Omental fat pad (tissue), 4 donors: Measurements from ENCODE around the gene TWSG1. TPM values are rescaled to one million over a fixed set of nuclear protein-coding genes. Genes with fewer than 3 reads are reported as not detected.
A peak's percentile ranks its signal among the peaks of the same experiment; 100 is the strongest.
"Not testable (repeated sequence)": the region's sequence is repeated elsewhere in the genome, so short reads cannot be mapped to it uniquely, and the experiment has no call there.

ENCODE experiments used
- ATAC-seq: fragments of 150-250 bp; one replicate; pipeline ENCODE4 v1.9.1; 2016; ENCODE audit warnings: mild to moderate bottlenecking, moderate library complexity; ENCODE audit not compliant: low FRiP score
- DNase-seq: peaks from one replicate; pipeline ENCODE4 v3.0.0-alpha.2; 2019; ENCODE audit warnings: low spot score
- CTCF ChIP-seq, 3 donors: fragments of 450-650 bp; IDR thresholded peaks; one replicate each; pipeline ENCODE4 v1.5.1; 2016 to 2017; ENCODE audit warnings: antibody characterized with exemption in 3 of 3, mild to moderate bottlenecking in 3 of 3, moderate library complexity in 2 of 3
- total RNA-seq, 4 donors: library from RNA; depleted of rRNA; stranded (reverse); fragments of >200 nt; gene quantifications; one replicate each; pipeline ENCODE4 v1.1.0, GENCODE V29; 2016

Gene TWSG1
- total RNA-seq, 4 donors from 2014 or later, result 21.0 to 30.4 (median 27.4) TPM

DNA sequence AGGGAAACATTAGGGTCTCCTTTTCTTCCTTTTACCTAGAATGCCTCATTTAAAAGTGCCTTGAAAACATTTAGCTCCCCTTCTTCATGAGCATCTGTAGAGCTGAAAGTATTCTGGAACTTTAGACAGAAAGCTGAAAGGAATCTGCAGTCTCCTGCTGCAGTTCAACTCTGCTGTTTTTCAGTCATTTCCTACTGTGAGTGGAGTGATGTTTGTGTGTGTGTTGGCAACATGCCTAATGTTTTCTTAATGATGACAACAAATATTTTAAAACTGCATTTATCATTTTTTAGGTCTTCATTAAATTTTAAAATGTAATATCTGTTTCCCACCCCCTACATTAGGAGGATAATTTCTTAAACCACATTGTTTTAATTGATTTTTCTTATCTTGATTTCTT, 66.6 kb downstream of the TWSG1 start:
- DNase-seq, result no peak
- no peak for ATAC-seq
- no peak for TF ChIP-seq CTCF (IDR thresholded peaks at IDR 0.05)

- not testable (repeated sequence) for ATAC-seq, DNase-seq
Observed at GRCh38 chr18:9402358-9403007, 67.9 kb downstream of the TWSG1 start.

DNA sequence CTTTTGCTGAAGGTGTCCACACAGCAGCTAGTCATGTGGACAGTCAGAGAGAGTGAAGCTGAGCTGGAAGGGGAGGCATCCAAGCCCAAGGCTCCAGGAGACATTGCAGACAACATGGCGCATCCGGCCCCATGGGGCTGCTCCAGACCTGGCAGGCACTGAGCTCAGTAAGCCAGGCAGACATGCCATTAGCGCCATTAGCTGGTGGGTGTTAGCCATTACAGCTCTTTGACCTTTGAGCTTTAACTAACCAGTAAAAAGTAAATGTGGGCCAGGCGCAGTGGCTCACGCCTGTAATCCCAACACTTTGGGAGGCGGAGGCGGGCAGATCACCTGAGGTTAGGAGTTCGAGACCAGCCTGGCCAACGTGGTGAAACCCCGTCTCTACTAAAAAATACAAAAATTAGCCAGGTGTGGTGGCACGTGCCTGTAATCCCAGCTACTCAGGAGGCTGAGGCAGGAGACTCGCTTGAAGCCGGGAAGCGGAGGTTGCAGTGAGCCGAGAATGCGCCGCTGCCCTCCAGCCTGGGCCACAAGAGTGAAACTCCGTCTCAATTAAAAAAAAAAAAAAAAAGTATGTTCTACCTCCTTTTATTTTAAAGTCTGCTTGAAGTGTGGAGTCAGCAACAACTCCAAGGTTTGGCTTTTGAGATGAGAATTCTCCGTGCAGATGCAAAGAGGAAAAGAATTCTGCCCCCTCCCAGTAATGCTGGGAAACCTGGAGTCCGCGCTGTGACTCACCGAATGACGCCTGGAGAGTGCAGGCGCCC, 69.4 kb downstream of the TWSG1 start:
- TF ChIP-seq CTCF (IDR thresholded peaks at IDR 0.05), result no peak
- DNase-seq (no peak), ATAC-seq (no peak)

- peak; percentile 41 for ATAC-seq
- TF ChIP-seq CTCF (IDR thresholded peaks at IDR 0.05), result no peak
- DNase-seq, result no peak
Observed at GRCh38 chr18:9404565-9405060, 70.0 kb downstream of the TWSG1 start.

- ATAC-seq (peak; percentile 19), DNase-seq (no peak)
Observed at GRCh38 chr18:9405130-9405529, 70.6 kb downstream of the TWSG1 start.

DNA sequence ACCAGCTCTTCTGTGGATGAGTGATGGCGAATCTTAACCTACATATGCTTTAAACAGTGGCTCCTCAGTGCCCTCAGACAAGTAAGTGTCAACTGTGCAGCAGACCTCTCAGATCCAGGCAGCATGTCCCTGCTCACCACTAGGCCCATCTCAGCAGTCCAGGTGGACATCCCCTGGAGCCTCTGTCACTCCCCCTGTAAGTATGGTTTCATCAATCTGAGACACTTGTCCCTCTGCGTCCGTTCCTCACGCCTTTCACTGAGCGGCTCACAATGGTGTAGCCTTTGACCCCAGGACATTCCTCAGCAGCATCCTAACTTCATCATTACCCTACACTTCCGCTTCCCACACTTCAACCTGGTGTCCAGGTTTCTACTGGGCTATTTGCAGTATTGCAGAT, 71.4 kb downstream of the TWSG1 start:
- no peak for TF ChIP-seq CTCF (IDR thresholded peaks at IDR 0.05)
- DNase-seq (no peak), ATAC-seq (no peak)

More at GRCh38 chr18:9405130-9405529, 70.6 kb downstream of the TWSG1 start:
- TF ChIP-seq CTCF (IDR thresholded peaks at IDR 0.05), result no peak

- TF ChIP-seq CTCF (IDR thresholded peaks at IDR 0.05), result no peak
- DNase-seq (no peak), ATAC-seq (no peak)
Observed at GRCh38 chr18:9410515-9410914, 75.9 kb downstream of the TWSG1 start.
